Natural killer cell treated with Interleukin-12 subunit alpha and Interleukin-12 subunit beta and Interleukin-15 and Interleukin-18, amount 100 ng/mL, for 72 hours (primary cell): ENCODE measurements around the gene STRA6. TPM values are rescaled to one million over a fixed set of nuclear protein-coding genes. Genes with fewer than 3 reads are reported as not detected.

ENCODE experiments used
- ATAC-seq, 2 donors: fragments of 150-1000 bp; cut with Tn5 transposase in 1 of 2; sonication (Bioruptor Pico), chemical (Tn5 transposase) in 1 of 2; 2 replicates each; pipeline ENCODE4 v1.10.0; 2021
- DNase-seq: peaks from one replicate; pipeline ENCODE4 v3.0.0; 2022; ENCODE audit warnings: low spot score
- H3K27ac Mint-ChIP-seq, 2 donors: 1 replicate in 1 of 2; 2 replicates in 1 of 2; pipeline ENCODE4 v1.8.0; 2022; ENCODE audit warnings: mixed read lengths in 2 of 2, mild to moderate bottlenecking in 1 of 2, moderate library complexity in 1 of 2
- H3K27me3 Mint-ChIP-seq, 2 donors: 1 replicate in 1 of 2; 2 replicates in 1 of 2; pipeline ENCODE4 v1.8.0; 2022; ENCODE audit warnings: mixed read lengths in 2 of 2
- H3K36me3 Mint-ChIP-seq: one replicate; pipeline ENCODE4 v1.8.0; 2022; ENCODE audit warnings: mixed read lengths
- H3K4me1 Mint-ChIP-seq, 2 donors: 1 replicate in 1 of 2; 2 replicates in 1 of 2; pipeline ENCODE4 v1.8.0; 2022; ENCODE audit warnings: low read depth in 2 of 2, mixed read lengths in 2 of 2, mild to moderate bottlenecking in 1 of 2
- H3K4me3 Mint-ChIP-seq: one replicate; pipeline ENCODE4 v1.8.0; 2022; ENCODE audit warnings: mixed read lengths
- H3K9me3 Mint-ChIP-seq: 2 replicates; pipeline ENCODE4 v1.8.0; 2022; ENCODE audit warnings: mixed read lengths
- total RNA-seq, 2 donors: library from RNA; stranded (reverse); gene quantifications; one replicate each; pipeline ENCODE4 v1.2.3, GENCODE V29; 2022

STRA6 gene
- total RNA-seq, 2 donors from 2014 or later = not detected

GRCh38 chr15:74193299-74193718, 9.3 kb downstream of the STRA6 start:
- Mint-ChIP-seq H3K9me3 (no peaks in the 10 kb centered on the region), H3K4me1 (no peaks in the 10 kb centered on the region), H3K36me3 (no peaks in the 10 kb centered on the region), H3K27me3 (peaks cover 0 to 2% of the 10 kb centered on the region in 2 donors), H3K27ac (no peak overlapping the region), H3K4me3 (no peak overlapping the region)
- DNase-seq = no peak
- ATAC-seq = no peak

DNA sequence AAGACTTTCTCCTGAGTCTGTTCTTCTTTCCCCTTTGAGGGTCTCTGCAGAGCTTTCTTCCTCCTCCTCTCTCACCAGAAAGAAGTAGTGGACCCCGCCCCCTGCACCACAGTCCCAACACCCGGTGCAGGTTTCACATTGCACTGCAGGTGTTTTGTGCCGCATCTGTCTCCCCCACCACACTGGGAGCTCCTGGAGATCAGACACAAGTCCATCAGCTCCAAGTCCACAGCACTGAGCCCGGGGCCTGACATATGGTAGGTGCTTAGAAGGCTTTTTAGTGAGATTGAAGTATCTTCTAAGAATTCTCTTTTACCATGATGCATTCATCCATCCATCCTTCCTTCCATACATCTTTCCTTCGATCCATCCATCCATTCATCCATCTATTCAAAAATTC, 9.8 kb downstream of the STRA6 start:
- H3K4me1 Mint-ChIP-seq = no peaks in the 10 kb centered on the region
- no peak for ATAC-seq
- H3K27me3 Mint-ChIP-seq = peaks cover 0 to 2% of the 10 kb centered on the region in 2 donors
- H3K4me3 Mint-ChIP-seq = no peak overlapping the region
- DNase-seq = no peak
- no peaks in the 10 kb centered on the region for H3K36me3 Mint-ChIP-seq
- H3K9me3 Mint-ChIP-seq = no peaks in the 10 kb centered on the region
- H3K27ac Mint-ChIP-seq = no peak overlapping the region

DNA sequence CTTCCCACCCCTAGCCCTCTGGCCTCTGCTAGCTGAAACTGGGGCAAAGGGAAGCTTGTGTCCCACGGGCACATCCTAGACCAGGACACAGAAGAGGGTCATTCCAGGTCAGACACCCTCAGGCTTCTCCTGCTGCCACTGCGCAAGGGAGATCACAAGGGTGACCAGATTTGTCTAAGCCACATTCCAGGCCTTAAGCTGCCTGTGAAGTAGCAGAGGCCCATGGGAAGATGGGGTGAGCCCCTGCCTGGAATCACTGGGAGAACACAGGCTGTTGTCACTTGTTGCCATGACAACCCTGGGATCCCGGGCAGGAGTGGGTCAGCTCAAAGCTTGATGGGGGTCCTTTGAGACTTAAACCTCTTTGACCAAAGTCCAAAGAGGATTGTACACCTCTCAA, 10.8 kb downstream of the STRA6 start:
- ATAC-seq (no peak), DNase-seq (no peak)
- no peak overlapping the region for H3K27ac Mint-ChIP-seq
- H3K27me3 Mint-ChIP-seq = peaks cover 0 to 2% of the 10 kb centered on the region in 2 donors
- no peaks in the 10 kb centered on the region for H3K36me3 Mint-ChIP-seq
- no peaks in the 10 kb centered on the region for H3K4me1 Mint-ChIP-seq
- H3K9me3 Mint-ChIP-seq = no peaks in the 10 kb centered on the region
- no peak overlapping the region for H3K4me3 Mint-ChIP-seq

GRCh38 chr15:74188216-74188615, 14.4 kb downstream of the STRA6 start:
- ATAC-seq = no peak
- no peaks in the 10 kb centered on the region for H3K36me3 Mint-ChIP-seq
- H3K27me3 Mint-ChIP-seq = peaks cover 0 to 2% of the 10 kb centered on the region in 2 donors
- H3K27ac Mint-ChIP-seq = no peak overlapping the region
- DNase-seq = no peak
- no peaks in the 10 kb centered on the region for H3K9me3 Mint-ChIP-seq
- no peaks in the 10 kb centered on the region for H3K4me1 Mint-ChIP-seq
- no peak overlapping the region for H3K4me3 Mint-ChIP-seq

GRCh38 chr15:74185710-74186348, 16.8 kb downstream of the STRA6 start:
- no peak overlapping the region for H3K4me3 Mint-ChIP-seq
- ATAC-seq = no peak
- no peak for DNase-seq
- no peaks in the 10 kb centered on the region for H3K4me1 Mint-ChIP-seq
- no peaks in the 10 kb centered on the region for H3K9me3 Mint-ChIP-seq
- no peaks in the 10 kb centered on the region for H3K27me3 Mint-ChIP-seq
- H3K27ac Mint-ChIP-seq = no peak overlapping the region
- no peaks in the 10 kb centered on the region for H3K36me3 Mint-ChIP-seq

DNA sequence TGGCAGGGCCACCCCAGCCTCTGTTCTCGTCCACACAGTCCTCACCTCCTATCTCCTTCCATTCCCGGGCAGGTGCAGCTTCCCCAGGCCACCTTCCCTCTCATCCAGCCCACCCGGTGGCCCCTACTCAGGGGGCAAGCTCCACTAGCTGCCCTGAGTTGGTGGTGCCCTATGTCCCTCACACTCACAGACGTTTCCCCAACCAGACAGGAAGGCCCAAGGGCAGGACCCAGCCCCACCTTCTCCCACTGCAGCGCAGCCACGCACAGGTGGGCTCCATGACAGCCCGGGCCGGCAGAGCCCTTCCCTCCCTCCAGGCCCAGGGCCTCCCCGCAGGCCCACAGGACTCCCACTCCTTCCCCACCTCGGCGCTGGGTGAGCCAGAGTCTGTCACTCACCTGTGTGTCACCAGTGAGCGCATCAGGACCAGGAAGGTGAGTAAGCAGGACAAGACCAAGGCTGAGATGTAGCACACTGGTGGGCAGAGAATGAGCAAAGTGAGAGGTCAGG, 17.9 kb downstream of the STRA6 start:
- ATAC-seq (peak in 1 of 2 donors; percentile 3), DNase-seq (no peak)

DNA sequence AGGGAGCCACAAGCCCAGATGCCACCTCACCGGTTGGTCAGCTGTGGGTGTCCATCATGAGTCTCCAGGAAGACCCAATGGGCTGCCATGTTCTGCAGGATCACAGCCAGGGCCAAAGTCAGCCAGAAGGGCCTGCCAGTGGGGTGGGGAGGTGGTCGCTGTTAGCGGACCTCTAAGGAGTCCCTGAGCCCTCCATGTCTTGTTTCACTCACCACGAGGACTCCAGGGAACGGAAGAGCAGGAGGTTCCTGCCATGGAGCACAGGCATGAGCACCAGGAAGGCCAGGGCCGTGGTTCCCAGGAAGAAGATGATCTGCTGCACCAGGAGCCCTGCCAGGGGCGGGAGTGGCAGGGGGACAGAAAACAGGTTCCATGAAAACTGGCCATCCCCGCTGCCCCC, 20.5 kb downstream of the STRA6 start:
- DNase-seq (no peak), ATAC-seq (no peak)
- Mint-ChIP-seq H3K27me3 (peaks cover 0 to 5% of the 10 kb centered on the region in 2 donors), H3K4me3 (no peak overlapping the region), H3K9me3 (no peaks in the 10 kb centered on the region), H3K27ac (no peak overlapping the region), H3K36me3 (no peaks in the 10 kb centered on the region), H3K4me1 (no peaks in the 10 kb centered on the region)

More for the DNA sequence above, 17.9 kb downstream of the STRA6 start:
- Mint-ChIP-seq H3K27ac (no peak overlapping the region), H3K4me1 (no peaks in the 10 kb centered on the region), H3K9me3 (no peaks in the 10 kb centered on the region), H3K36me3 (no peaks in the 10 kb centered on the region), H3K4me3 (no peak overlapping the region), H3K27me3 (no peaks in the 10 kb centered on the region)

DNA sequence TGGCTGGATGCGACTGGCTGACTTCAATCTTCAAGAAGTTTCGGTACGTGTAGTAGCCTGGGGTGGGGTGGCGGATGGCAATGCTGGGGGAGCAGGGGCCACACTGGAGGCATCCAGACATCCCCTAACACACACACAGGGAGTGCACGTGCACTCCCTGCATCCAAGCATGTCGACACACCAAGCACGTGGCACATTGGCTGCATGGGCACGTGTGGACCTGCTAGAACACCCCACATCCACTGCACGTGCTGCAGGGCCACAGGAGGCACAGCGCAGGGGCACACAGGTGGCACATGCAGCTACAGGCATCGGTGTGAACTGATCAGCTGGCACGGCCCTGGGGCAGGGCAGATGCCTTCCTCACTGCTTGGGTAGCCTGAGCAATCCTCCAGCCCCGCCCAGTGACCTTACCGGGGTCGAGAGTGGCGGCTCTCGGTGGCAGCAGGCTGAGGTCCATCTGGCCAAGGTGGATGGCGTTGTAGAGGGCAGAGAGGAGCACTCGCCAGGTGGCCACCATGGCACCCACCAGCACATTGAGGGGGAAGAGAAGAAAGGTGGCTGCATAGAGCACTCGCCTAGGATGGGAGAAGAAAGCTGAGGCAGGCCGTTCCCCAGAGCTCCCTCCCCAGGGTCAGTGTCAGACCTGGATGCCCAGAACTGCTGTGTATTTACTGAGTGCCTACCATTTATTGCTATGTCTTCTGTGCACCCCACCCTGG, 21.5 kb downstream of the STRA6 start:
- DNase-seq (no peak), ATAC-seq (no peak)
- Mint-ChIP-seq H3K4me1 (no peaks in the 10 kb centered on the region), H3K27me3 (peaks cover 0 to 5% of the 10 kb centered on the region in 2 donors), H3K4me3 (no peak overlapping the region), H3K27ac (no peak overlapping the region), H3K36me3 (no peaks in the 10 kb centered on the region), H3K9me3 (no peaks in the 10 kb centered on the region)

DNA sequence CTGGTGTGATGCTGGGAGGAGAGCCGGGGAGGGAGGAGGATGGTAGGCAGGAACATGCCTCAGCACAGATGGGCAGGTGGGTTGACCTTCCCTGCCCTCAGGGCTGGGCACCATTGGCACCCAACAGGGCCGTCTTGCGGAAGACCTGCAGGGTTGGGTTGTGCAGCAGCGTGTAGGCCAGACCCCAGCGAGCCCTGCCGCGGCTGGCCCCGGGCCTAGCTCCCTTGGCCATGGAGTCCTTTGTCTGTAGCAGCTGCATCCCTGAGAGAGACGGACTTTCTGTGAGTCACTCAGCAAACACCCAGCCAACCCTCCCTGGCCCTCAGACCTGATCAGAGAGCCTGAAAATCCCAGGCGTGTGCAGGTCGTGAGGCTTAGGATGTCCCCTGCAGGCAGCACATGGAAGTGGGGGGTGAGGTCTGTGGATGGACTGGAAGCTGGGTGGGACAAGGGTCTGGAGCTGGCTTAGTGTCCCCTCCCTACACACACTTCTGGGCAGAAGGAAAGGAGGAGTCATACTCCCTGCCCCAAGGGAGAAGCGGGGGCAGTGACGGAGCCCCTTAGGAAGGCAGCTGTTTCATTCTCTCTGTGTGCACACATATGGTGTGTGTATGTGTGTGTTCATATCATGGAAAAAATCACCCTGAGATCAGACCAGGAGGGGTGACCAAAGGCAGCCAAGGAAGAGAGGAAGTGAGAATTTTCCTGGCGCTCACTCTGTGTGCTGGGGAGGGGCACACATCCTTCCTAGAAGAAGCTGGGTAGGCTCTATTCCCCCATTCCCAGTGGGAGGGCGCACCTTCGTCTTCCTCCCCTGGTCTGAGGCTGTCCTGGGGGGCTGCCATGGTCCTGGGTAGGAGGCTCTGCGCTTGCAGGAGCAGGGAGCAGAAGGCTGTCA, 22.4 kb downstream of the STRA6 start:
- H3K27ac Mint-ChIP-seq = no peak overlapping the region
- no peaks in the 10 kb centered on the region for H3K36me3 Mint-ChIP-seq
- H3K4me3 Mint-ChIP-seq = no peak overlapping the region
- H3K27me3 Mint-ChIP-seq = peaks cover 0 to 5% of the 10 kb centered on the region in 2 donors
- H3K9me3 Mint-ChIP-seq = no peaks in the 10 kb centered on the region
- H3K4me1 Mint-ChIP-seq = no peaks in the 10 kb centered on the region
- ATAC-seq (no peak), DNase-seq (no peak)

GRCh38 chr15:74179101-74179841, 23.3 kb downstream of the STRA6 start:
- Mint-ChIP-seq H3K4me1 (no peaks in the 10 kb centered on the region), H3K36me3 (no peaks in the 10 kb centered on the region), H3K4me3 (no peak overlapping the region), H3K27ac (no peak overlapping the region), H3K9me3 (no peaks in the 10 kb centered on the region), H3K27me3 (peaks cover 0 to 5% of the 10 kb centered on the region in 2 donors)
- DNase-seq (no peak), ATAC-seq (no peak)

DNA sequence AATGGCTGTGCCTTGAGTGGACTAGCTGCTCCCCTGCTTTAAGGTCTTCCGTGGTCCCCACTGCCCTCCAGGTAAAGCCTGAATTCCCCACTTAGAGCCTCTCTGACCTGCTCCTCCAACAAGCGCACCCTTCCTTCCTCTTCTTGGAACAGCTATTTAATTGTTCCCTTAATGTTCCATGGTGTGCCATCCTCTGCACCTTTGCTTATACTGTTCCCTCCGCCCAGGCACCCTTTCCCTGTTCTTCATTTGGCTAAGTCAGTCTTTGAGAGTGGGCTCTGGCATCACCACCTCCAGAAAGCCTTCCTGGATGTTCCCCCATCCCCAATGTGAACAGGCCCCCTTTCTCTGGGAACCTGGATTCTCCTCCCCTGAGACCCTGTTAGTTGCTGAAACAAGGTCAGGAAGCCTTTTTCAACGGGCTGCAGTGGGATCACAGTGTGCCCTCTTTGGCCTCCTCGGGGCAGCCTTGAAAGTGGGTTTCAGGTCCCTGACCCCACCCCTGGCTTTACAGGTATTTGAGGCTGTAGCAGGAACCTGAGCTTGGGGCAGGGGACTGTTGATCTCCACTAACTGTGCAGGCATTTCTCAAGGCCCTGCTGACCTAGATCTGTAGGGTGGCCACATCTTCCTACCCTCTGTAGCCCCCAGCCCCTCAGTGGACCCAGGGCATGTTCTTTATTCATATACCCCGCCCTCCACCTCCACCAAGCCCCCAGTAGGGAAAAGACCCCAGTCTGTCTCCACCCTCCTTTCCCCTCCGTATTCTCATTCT, 24.1 kb downstream of the STRA6 start:
- Mint-ChIP-seq H3K4me1 (no peaks in the 10 kb centered on the region), H3K9me3 (no peaks in the 10 kb centered on the region), H3K27ac (no peak overlapping the region), H3K36me3 (no peaks in the 10 kb centered on the region), H3K4me3 (no peak overlapping the region), H3K27me3 (peaks cover 0 to 5% of the 10 kb centered on the region in 2 donors)
- ATAC-seq = no peak
- DNase-seq = no peak

GRCh38 chr15:74176262-74177214, 26.0 kb downstream of the STRA6 start:
- Mint-ChIP-seq H3K36me3 (no peaks in the 10 kb centered on the region), H3K27me3 (peaks cover 0 to 5% of the 10 kb centered on the region in 2 donors), H3K4me1 (no peaks in the 10 kb centered on the region), H3K4me3 (no peak overlapping the region), H3K9me3 (no peaks in the 10 kb centered on the region), H3K27ac (no peak overlapping the region)
- ATAC-seq (no peak), DNase-seq (no peak)
